SK-N-SH treated with all-trans-retinoic acid at 6 μM for 48 hours (cell line): Measurements from ENCODE around the gene FMO4.

Experiments used
- OSR1 ChIP-seq: fragments of 250-450 bp; sonication (Bioruptor Pico); IDR thresholded peaks from 2 replicates; pipeline ENCODE4 v1.8.0; 2022; ENCODE audit warnings: moderate library complexity, mild to moderate bottlenecking, inconsistent platforms
- SNAI2 ChIP-seq: fragments of 250-450 bp; sonication (Bioruptor Pico); IDR thresholded peaks from 2 replicates; pipeline ENCODE4 v1.5.0; 2020; ENCODE audit warnings: mild to moderate bottlenecking, moderate library complexity
- ZFP30 ChIP-seq: fragments of 450-650 bp; formaldehyde crosslinking; IDR thresholded peaks from 2 replicates; pipeline ENCODE4 v1.5.0; 2022; ENCODE audit warnings: mild to moderate bottlenecking, moderate library complexity
- TF ChIP-seq, protein P1 (sequence below): fragments of 250-450 bp; sonication (Bioruptor Pico); IDR thresholded peaks from 2 replicates; pipeline ENCODE4 v1.8.0; 2020; ENCODE audit warnings: mild to moderate bottlenecking, moderate library complexity, borderline replicate concordance

GRCh38 chr1:171344473-171344820 lies 30.5 kb downstream of the FMO4 start:
- TF ChIP-seq SNAI2 (no peak), OSR1 (no peak), ZFP30 (no peak)
- TF ChIP-seq, protein P1, sequence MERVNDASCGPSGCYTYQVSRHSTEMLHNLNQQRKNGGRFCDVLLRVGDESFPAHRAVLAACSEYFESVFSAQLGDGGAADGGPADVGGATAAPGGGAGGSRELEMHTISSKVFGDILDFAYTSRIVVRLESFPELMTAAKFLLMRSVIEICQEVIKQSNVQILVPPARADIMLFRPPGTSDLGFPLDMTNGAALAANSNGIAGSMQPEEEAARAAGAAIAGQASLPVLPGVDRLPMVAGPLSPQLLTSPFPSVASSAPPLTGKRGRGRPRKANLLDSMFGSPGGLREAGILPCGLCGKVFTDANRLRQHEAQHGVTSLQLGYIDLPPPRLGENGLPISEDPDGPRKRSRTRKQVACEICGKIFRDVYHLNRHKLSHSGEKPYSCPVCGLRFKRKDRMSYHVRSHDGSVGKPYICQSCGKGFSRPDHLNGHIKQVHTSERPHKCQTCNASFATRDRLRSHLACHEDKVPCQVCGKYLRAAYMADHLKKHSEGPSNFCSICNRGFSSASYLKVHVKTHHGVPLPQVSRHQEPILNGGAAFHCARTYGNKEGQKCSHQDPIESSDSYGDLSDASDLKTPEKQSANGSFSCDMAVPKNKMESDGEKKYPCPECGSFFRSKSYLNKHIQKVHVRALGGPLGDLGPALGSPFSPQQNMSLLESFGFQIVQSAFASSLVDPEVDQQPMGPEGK = no peak
